ENCODE results near the gene PSMA7. TPM values are rescaled to one million over a fixed set of nuclear protein-coding genes. Genes with fewer than 3 reads are reported as not detected.

The PSMA7 gene
- total and polyA plus RNA-seq, 7 donors: 192 to 388 (median 309) TPM

- Histone ChIP-seq H3K27me3 (no peaks in the 10 kb centered on the region), H3K4me1 (peaks cover 0 to 34% (median 20%) of the 10 kb centered on the region in 4 donors), H3K9me3 (no peaks in the 10 kb centered on the region), H3K36me3 (peaks cover 38 to 80% (median 48%) of the 10 kb centered on the region in 4 donors), H3K27ac (no peak overlapping the region), H3K4me3 (no peak overlapping the region)
- no peak for DNase-seq
- 83 to 87% methylated on average over 8 of the region's 8 CpGs for WGBS, 2 donors
- TF ChIP-seq POLR2A (IDR thresholded peaks at IDR 0.05) (no peak), POLR2AphosphoS5 (IDR thresholded peaks at IDR 0.05) (no peak), EP300 (IDR thresholded peaks at IDR 0.05) (no peak)
- TF ChIP-seq, protein P1, sequence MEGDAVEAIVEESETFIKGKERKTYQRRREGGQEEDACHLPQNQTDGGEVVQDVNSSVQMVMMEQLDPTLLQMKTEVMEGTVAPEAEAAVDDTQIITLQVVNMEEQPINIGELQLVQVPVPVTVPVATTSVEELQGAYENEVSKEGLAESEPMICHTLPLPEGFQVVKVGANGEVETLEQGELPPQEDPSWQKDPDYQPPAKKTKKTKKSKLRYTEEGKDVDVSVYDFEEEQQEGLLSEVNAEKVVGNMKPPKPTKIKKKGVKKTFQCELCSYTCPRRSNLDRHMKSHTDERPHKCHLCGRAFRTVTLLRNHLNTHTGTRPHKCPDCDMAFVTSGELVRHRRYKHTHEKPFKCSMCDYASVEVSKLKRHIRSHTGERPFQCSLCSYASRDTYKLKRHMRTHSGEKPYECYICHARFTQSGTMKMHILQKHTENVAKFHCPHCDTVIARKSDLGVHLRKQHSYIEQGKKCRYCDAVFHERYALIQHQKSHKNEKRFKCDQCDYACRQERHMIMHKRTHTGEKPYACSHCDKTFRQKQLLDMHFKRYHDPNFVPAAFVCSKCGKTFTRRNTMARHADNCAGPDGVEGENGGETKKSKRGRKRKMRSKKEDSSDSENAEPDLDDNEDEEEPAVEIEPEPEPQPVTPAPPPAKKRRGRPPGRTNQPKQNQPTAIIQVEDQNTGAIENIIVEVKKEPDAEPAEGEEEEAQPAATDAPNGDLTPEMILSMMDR (IDR thresholded peaks at IDR 0.05): no peak
- intact Hi-C loops (cut with DNase I): loop anchor here (2.0 kb wide), 2 partner anchors 111 to 123 kb away; no protein-coding TSS in a partner anchor
Measured at GRCh38 chr20:62137478-62138203, 5.6 kb downstream of the PSMA7 start.

DNA sequence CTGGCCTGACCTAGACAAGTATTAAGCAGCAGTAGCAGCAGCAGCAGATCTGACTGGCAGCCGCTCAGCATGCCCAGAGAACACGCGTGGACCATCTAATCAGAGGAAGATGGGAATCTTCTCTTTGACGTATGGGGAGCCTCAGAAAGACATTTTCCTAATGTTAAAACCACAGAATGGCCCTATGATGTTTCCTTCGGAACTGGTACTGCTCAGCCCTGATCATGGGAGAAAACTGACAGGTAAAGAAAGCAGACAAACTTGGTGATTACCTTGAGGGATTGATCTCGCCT, 6.2 kb downstream of the PSMA7 start:
- peaks cover 44 to 86% (median 51%) of the 10 kb centered on the region in 4 donors for H3K36me3 ChIP-seq
- DNase-seq: no peak
- no peaks in the 10 kb centered on the region for H3K27me3 ChIP-seq
- H3K9me3 ChIP-seq: no peaks in the 10 kb centered on the region
- peak overlapping the region in 2 of 4 donors; percentile 17 to 18 for H3K27ac ChIP-seq
- 75 to 82% methylated on average over 6 of the region's 6 CpGs for WGBS, 2 donors
- intact Hi-C loops (cut with DNase I): loop anchor here (2.0 kb wide), 2 partner anchors 110 to 122 kb away; no protein-coding TSS in a partner anchor
- no peak overlapping the region for H3K4me3 ChIP-seq
- peaks cover 0 to 33% (median 17%) of the 10 kb centered on the region in 4 donors for H3K4me1 ChIP-seq
- TF ChIP-seq POLR2A (IDR thresholded peaks at IDR 0.05) (no peak), POLR2AphosphoS5 (IDR thresholded peaks at IDR 0.05) (no peak), EP300 (IDR thresholded peaks at IDR 0.05) (no peak)
- TF ChIP-seq, protein P1 (IDR thresholded peaks at IDR 0.05): no peak

- Histone ChIP-seq H3K27me3 (no peaks in the 10 kb centered on the region), H3K9me3 (no peaks in the 10 kb centered on the region), H3K4me1 (peaks cover 0 to 27% (median 11%) of the 10 kb centered on the region in 4 donors), H3K36me3 (peaks cover 47 to 91% (median 57%) of the 10 kb centered on the region in 4 donors), H3K4me3 (no peak overlapping the region), H3K27ac (peak overlapping the region in 1 of 4 donors; percentile 17)
- 48 to 57% methylated on average over 8 of the region's 8 CpGs for WGBS, 2 donors
- no peak for DNase-seq
- intact Hi-C loops (cut with DNase I): loop anchor here (2.0 kb wide), 2 partner anchors 110 to 122 kb away; no protein-coding TSS in a partner anchor
- TF ChIP-seq POLR2A (IDR thresholded peaks at IDR 0.05): no peak
- TF ChIP-seq POLR2AphosphoS5 (IDR thresholded peaks at IDR 0.05): peak in 2 of 4 donors; percentile 23 to 40
- TF ChIP-seq, protein P1 (IDR thresholded peaks at IDR 0.05): peak; percentile 36 to 79 (median 66)
Measured at GRCh38 chr20:62136283-62137091, 6.7 kb downstream of the PSMA7 start.

- H3K9me3 ChIP-seq: no peaks in the 10 kb centered on the region
- no peaks in the 10 kb centered on the region for H3K27me3 ChIP-seq
- intact Hi-C loops (cut with DNase I): loop anchor here (2.0 kb wide), 2 partner anchors 109 to 121 kb away; no protein-coding TSS in a partner anchor
- WGBS, 2 donors: 91 to 93% methylated on average over 8 of the region's 8 CpGs
- peak overlapping the region in 1 of 4 donors; percentile 17 for H3K27ac ChIP-seq
- no peak for DNase-seq
- H3K4me1 ChIP-seq: peaks cover 0 to 20% (median 3%) of the 10 kb centered on the region in 4 donors
- TF ChIP-seq EP300 (IDR thresholded peaks at IDR 0.05) (no peak), POLR2AphosphoS5 (IDR thresholded peaks at IDR 0.05) (no peak), POLR2A (IDR thresholded peaks at IDR 0.05) (no peak)
- TF ChIP-seq, protein P1 (IDR thresholded peaks at IDR 0.05): no peak
- peaks cover 54 to 99% (median 64%) of the 10 kb centered on the region in 4 donors for H3K36me3 ChIP-seq
- no peak overlapping the region for H3K4me3 ChIP-seq
Measured at GRCh38 chr20:62135573-62136266, 7.5 kb downstream of the PSMA7 start.

All from sigmoid colon (tissue), 7 donors.